Measurements from ENCODE around the gene VPS26A. TPM values are rescaled to one million over a fixed set of nuclear protein-coding genes. Genes with fewer than 3 reads are reported as not detected.

Gene VPS26A
- total RNA-seq, 1 donor from 2014 or later: 42.6 TPM

DNA sequence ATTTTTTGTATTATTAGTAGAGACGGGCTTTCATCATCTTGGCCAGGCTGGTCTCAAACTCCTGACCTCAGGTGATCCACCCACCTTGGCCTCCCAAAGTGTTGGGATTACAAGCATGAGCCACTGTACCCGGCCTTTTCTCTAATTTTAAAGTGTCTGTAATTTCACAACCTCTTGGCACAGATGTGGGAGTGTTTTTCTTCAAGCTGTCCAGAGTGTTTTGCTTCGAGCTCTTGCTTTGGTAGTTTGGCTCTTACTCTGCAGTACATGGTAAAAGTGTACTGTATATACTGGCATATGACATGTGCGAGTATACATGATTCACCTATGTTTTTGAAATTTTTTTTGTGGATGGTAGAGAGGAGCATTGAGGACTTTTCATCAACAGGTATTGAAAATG, 26.2 kb upstream of the VPS26A start:
- FAIRE-seq: no peak
- no peak for DNase-seq (ENCODE audit: low read depth)
- TF ChIP-seq, protein P1, sequence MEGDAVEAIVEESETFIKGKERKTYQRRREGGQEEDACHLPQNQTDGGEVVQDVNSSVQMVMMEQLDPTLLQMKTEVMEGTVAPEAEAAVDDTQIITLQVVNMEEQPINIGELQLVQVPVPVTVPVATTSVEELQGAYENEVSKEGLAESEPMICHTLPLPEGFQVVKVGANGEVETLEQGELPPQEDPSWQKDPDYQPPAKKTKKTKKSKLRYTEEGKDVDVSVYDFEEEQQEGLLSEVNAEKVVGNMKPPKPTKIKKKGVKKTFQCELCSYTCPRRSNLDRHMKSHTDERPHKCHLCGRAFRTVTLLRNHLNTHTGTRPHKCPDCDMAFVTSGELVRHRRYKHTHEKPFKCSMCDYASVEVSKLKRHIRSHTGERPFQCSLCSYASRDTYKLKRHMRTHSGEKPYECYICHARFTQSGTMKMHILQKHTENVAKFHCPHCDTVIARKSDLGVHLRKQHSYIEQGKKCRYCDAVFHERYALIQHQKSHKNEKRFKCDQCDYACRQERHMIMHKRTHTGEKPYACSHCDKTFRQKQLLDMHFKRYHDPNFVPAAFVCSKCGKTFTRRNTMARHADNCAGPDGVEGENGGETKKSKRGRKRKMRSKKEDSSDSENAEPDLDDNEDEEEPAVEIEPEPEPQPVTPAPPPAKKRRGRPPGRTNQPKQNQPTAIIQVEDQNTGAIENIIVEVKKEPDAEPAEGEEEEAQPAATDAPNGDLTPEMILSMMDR (IDR thresholded peaks at IDR 0.05; ENCODE audit: insufficient read depth, low read length, severe bottlenecking): no peak
- Histone ChIP-seq H3K27me3 (ENCODE audit: control insufficient read depth, insufficient read depth, low read length) (no peaks in the 10 kb centered on the region), H3K36me3 (ENCODE audit: control insufficient read depth, insufficient read depth, low read length) (no peaks in the 10 kb centered on the region), H3K4me3 (ENCODE audit: low read depth, low read length) (no peak overlapping the region)

DNA sequence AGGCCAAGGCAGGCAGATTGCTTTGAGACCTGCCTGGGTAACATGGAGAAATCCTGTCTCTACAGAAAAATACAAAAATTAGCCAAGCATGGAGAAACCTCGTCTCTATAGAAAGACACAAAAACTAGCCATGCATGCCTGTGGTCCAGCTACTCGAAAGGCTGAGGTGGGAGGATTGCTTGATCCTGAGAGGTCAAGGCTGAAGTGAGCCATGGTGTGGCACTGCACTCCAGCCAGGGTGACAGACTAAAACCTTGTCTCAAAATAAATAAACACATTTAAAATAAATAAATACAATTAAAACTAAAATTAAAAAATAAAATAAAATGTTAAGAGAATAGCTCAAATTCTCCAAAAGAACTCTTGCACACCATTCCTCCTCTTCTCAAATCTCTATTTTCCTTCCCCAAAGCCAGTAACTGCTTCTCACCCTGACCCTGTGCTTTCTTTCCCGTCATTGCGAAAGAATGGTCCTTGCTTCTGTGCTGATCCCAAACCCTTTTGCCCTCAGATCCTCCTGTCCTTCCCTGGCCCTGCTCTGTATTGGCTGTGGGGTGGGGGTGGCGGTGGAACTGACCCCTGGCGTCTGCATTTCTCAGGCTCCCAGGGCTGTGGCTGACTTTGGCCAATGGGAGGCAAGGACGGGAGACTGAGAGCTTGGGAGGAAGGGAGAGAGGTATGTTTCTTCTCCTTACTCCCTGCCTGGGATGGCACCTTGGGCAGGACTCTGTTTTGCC, 23.7 kb upstream of the VPS26A start:
- FAIRE-seq: no peak
- DNase-seq (ENCODE audit: low read depth): no peak
- H3K36me3 ChIP-seq (ENCODE audit: control insufficient read depth, insufficient read depth, low read length): no peaks in the 10 kb centered on the region
- TF ChIP-seq, protein P1 (IDR thresholded peaks at IDR 0.05; ENCODE audit: insufficient read depth, low read length, severe bottlenecking): no peak
- H3K4me3 ChIP-seq (ENCODE audit: low read depth, low read length): no peak overlapping the region
- no peaks in the 10 kb centered on the region for H3K27me3 ChIP-seq (ENCODE audit: control insufficient read depth, insufficient read depth, low read length)

DNA sequence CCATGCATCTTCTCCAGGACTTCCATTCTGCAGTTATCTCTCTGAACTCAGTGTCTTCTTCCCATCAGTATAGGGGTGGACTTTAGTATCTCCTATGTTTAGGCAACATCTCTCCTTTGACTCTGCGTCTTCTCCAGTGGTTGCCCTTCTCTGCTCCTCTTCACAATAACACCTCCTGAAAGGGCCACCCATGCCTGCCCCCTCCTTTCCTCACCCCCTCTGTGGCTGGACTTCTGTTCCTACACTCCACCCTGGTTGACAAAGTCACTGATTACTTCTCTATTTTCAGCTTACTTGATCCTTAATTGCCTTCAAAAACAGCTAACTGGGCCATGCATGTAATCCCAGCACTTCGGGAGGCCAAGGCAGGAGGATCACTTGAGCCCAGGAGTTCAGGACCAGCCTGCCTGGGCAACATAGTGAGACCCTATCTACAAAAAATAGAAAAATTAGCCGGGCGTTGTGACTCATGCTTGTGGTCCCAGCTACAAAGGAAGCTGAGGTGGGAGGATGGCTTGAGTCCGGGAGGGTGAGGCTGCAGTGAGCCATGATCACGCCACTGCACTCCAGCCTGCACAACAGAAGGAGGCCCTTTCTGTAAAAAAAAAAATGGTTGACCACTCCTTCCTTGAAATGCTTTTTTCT, 22.4 kb upstream of the VPS26A start:
- Histone ChIP-seq H3K36me3 (ENCODE audit: control insufficient read depth, insufficient read depth, low read length) (no peaks in the 10 kb centered on the region), H3K27me3 (ENCODE audit: control insufficient read depth, insufficient read depth, low read length) (no peaks in the 10 kb centered on the region), H3K4me3 (ENCODE audit: low read depth, low read length) (no peak overlapping the region)
- FAIRE-seq (no peak), DNase-seq (ENCODE audit: low read depth) (no peak)
- TF ChIP-seq, protein P1 (IDR thresholded peaks at IDR 0.05; ENCODE audit: insufficient read depth, low read length, severe bottlenecking): no peak

DNA sequence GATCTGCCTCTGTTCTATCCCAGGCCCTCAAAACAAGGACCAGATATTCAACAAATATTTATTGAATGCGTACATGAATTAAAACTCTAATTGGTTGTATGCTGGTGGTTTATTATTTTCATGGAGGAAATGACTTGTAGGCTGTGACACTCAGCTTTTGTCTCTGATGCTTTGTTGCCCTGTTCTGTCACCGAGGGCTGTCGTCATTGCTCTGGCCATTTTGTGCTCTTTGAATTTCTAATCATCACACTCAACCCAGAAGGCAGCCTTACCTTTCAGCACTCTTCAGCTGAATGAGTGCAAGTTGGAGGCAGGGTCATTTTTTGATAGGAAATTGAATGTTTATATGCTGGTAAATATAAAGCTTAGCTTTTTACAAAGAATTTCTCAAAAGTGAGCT, 21.5 kb upstream of the VPS26A start:
- no peak for DNase-seq (ENCODE audit: low read depth)
- H3K4me3 ChIP-seq (ENCODE audit: low read depth, low read length): no peak overlapping the region
- FAIRE-seq: no peak
- no peaks in the 10 kb centered on the region for H3K27me3 ChIP-seq (ENCODE audit: control insufficient read depth, insufficient read depth, low read length)
- TF ChIP-seq, protein P1 (IDR thresholded peaks at IDR 0.05; ENCODE audit: insufficient read depth, low read length, severe bottlenecking): no peak
- H3K36me3 ChIP-seq (ENCODE audit: control insufficient read depth, insufficient read depth, low read length): no peaks in the 10 kb centered on the region

DNA sequence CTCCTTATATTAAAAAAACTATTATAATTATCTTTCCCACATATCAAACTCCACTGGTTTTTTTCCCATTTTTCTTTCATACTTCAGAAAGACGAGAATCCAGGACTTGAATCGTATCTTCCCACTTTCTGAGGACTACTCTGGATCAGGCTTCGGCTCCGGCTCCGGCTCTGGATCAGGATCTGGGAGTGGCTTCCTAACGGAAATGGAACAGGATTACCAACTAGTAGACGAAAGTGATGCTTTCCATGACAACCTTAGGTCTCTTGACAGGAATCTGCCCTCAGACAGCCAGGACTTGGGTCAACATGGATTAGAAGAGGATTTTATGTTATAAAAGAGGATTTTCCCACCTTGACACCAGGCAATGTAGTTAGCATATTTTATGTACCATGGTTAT, 20.2 kb upstream of the VPS26A start:
- no peak for DNase-seq (ENCODE audit: low read depth)
- Histone ChIP-seq H3K4me3 (ENCODE audit: low read depth, low read length) (no peak overlapping the region), H3K27me3 (ENCODE audit: control insufficient read depth, insufficient read depth, low read length) (no peaks in the 10 kb centered on the region), H3K36me3 (ENCODE audit: control insufficient read depth, insufficient read depth, low read length) (no peaks in the 10 kb centered on the region)
- FAIRE-seq: no peak
- TF ChIP-seq, protein P1 (IDR thresholded peaks at IDR 0.05; ENCODE audit: insufficient read depth, low read length, severe bottlenecking): no peak

All from bronchial epithelial cell (primary cell).